MV-4-11 (cell line): ENCODE results near the gene MYH7.
"Not testable (repeated sequence)": the region's sequence is repeated elsewhere in the genome, so short reads cannot be mapped to it uniquely, and the experiment has no call there.

Experiments
- DNase-seq: peaks from one replicate; lab custom pipeline; 2025; lab: John Stamatoyannopoulos, UW

The MYH7 gene

DNA sequence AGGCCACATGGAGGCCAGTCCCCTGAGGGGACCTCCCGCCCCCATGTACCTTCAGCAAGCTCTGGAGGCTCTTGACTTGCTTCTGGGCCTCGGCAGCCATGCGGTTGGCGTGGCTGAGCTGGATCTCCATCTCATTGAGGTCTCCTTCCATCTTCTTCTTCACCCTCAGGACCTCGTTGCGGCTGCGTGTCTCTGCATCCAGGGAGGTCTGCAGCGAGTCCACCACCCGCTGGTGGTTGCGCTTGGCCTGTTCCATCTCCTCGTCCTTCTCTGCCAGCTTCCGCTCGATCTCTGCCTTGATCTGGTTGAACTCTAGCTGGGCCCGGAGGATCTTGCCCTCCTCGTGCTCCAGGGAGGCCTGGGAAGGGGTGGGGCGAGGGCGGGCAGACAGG lies 49.2 kb downstream of the MYH7 start:
- DNase-seq = not testable (repeated sequence)

DNA sequence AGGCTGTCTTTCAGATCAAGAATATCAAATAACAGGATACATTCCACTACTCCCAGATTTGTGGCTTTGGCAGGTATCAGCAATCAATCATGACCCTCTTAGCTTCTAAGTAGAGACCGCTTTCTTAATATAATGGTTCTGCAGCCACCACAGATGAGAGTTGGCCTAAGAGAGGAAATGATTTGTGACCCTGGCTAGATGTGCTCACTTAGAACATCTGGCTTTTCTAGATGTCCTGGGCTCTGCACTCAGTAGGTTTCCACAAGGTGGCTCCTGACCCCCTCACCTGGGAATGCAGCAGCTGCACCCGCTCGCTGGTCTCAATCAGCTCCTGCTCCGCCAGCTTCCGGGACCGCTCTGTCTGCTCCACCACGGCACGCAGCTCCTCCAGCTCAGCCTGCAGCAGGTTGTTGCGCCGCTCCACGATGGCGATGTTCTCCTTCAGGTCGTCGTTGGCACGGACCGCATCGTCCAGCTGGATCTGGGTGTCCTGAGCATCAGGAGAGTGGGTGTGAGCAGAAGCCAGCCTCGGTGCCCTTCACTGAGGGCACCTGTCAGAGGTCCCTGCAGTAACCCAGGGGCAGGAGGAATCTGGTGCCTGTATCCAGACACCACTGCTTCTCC lies 49.7 kb downstream of the MYH7 start:
- no peak for DNase-seq

DNA sequence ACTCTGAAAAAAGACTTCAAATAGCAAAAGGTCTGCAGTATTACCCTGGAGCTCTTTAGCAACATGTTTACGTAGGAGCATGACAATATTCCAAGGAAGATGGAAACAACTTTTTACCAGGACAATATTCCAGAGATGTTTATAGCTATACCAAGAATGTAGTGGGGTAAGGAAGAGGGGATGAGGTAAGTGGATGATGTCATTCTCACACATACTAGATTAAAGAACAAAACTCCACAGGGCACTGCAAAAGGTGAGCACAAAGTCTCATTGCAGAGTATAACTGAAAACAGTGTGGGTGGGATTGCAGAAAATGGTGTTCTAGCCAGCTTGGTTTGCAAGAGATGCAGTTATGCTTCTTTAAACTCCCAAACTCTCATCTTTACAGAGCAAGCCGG lies 50.2 kb downstream of the MYH7 start:
- no peak for DNase-seq

DNA sequence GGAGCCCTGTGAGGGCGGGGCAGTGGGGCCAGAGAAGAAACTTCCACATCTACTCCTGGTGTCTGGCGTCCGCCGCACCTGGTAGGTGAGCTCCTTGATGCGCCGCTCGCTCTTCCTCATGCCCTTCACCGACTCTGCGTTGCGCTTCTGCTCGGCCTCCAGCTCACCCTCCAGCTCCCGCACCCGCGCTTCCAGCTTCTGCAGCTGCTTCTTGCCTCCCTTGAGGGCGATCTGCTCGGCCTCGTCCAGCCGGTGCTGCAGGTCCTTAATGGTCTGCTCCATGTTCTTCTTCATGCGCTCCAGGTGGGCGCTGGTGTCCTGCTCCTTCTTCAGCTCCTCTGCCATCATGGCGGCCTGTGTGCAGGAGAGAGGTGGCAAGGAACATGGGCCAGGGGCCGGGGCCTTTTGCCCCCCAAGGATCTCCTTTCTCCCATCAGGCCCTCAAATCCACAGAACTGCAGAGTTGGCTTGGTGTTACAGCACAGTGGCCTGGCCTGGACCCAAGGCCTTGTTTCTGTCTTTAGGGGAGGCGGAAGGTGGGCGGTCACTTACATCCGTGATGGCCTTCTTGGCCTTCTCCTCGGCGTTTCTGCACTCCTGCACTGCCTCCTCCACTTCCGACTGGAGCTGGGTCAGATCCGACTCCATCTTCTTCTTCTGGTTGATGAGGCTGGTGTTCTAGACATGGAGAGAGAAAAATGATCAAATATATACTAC lies 50.9 kb downstream of the MYH7 start:
- DNase-seq = no peak

DNA sequence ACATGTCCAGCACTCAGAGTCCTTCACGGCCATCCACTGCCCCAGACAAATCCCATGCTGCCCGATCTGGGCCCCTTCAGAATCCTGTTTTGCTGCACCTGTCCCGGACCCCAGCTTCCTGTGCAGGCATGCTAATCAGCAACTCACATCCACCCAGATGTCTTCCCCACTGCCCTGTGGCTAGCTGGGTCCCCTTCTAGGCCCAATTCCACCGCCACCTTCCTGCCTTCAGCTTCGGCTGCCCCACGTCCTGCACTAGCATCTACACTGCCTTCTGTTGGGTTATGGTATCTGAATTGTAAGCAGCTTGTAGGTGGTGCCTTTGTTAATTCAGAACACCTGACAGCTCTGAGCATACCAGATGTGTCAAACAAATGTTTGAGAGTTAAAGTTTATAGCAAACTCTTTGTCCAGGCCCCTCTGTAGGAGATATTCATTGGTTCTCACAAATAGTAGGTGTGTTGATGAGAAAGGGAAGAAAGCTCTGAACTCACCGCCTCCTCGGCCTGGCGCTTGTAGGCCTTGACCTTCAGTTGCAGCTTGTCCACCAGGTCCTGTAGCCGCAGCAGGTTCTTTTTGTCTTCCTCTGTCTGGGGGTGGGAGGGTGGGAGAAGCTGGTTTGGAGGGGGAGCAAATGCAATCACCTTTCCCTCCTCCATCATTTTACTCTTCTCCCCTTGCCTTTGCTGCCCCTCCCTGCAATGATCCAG lies 52.6 kb downstream of the MYH7 start:
- no peak for DNase-seq

DNA sequence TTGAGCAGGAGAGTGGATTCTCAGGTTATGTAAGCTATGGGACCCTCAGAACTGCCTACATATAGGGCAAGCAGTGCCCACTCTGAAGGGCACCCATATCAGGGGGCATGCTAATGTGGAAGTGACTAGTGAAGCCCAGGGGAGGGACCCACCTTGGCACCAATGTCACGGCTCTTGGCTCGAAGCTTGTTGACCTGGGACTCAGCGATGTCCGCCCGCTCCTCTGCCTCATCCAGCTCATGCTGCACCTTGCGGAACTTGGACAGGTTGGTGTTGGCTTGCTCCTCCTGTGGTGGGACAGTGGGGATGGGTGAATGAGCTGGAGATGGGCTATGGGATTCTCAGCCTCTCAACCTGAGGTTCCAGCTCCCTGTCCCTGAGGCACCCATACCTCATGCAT lies 53.2 kb downstream of the MYH7 start:
- no peak for DNase-seq

DNA sequence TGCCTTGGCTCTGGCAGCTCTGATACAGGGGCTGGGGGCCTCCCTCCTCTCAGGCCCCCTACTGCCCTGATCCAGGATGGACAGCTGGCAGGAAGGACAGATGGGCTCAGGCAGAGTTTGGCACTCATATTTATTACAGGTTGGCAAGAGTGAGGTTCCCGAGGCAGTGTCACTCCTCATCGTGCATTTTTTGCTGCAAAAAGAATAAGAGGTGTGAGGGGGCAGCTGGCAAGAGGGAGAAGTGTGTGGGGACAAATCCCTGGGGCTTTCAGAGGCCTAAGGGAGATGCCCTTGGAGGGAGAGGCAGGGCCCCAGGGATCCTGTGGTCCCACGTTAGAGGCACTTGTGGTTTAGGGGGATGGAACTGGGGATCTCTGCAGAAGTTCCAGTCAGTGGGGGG lies 53.6 kb downstream of the MYH7 start:
- no peak for DNase-seq

DNA sequence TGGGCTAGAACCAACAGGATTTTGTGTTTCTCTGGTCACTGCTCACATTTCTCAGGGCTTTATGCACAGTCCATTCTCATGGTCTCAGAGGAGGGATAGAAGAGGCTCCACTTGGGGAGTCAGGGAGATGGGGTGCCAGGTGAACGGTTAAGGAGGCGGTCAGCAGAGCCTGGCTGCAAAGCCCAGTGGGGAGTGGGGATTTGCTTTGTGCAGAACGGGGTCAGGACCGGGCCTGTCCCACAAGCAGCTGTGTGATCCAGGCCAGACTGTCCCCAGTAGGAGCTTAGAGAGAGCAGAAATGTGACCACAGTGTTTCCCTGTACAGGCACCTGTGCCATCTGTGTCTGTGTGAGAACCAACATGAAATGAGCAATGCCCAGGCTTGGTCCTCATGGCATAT lies 54.5 kb downstream of the MYH7 start:
- DNase-seq = no peak

DNA sequence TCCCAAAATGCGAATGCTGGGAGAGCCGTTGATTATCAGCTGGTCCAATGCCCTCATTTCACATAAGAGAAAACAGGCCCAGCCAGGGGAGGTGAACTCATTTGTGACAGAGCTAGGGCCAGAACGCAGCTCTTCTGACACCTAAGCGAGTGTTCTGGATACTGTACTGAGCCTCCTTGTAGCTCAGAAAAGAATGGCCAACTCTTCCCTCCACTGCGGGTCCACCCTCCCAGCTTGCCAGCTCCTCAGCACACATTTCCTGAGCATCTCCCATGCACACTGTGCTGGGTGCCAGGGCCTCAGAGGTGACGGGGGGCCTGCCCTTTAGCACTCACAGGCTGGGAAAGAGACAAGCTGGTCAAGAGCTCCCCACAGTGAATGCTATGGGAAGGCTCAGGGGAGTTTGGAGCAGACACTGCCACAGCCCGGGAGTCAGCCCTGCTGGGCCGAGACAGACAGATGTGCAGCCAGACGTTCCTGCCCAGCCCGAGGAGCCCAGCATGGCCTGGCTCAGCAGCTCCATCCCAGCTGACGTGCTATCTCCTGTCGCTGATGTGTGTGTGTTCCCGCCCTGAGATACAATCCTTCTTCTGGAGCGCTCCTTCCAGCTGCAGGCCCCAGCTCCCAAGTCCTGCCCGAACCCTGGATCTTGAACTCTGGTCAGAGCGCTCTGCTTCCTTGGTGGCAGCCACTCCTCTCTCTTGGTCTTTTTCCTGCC lies 55.1 kb downstream of the MYH7 start:
- DNase-seq = no peak

DNA sequence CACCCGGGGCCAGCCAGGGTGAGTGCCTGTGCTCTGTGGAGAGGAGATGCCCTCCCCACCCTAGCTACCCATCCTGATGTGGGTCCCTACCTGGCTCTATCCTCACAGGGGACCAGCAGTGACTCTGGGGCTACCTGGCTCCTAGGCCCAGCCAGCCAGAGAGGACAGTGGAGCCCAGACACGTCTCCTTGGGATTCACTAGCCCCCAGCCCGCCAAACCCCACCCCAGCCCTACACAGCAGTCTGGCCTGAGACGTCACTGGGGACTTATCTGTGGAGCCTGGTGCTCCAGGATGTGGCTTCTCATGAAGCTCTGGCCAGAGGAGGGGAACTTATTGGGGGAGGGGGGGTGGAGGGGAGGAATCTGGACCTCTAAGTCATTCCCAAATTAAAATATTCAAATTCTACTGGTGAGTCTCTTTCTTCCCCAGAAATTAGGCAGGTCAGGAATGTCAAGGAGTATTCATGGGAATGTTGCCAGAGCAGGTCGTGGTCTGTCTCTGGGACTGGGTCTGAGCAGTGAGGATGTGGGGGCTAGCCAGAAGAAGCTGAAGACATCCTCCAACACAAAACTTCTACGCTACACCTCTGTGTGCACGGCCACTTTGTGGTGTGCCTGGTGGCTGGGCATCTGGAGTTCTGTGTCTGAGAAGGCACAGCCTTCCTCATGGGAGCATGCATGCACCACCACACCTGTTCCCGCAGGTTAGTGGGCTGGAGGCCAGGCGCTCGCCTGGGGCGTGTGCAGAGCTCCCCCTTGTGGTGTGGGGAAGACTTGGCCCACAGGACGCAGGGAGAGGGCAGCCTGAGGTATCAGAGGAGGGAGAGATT lies 55.9 kb downstream of the MYH7 start:
- no peak for DNase-seq

DNA sequence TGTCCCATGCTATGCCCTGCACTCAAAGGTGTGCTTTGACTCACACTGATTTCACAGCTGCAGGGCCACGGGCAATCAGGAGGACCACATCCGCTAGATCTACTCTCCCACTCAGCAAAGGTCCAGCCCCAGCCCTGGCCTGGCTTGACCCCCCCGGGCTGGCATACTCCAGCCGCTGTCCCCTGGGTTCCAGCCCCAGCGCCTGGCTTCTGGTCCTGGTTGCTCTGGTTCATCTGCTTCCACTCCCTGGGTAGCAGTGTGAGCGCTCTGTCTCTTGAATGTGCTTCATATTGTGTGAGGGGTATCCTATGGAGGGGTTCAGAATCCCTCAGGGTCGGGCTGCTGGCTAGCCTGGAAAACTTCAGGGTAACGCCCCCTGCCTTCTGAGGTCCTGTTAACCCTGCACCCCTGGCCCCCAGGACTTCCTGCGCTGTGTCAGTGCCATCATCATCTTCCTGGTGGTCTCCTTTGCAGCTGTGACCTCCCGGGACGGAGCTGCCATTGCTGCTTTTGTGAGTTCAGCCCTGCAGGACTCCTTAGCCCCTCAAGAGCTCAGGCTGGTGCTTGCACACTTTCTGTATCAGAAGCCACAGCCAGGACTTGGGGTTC lies 56.7 kb downstream of the MYH7 start:
- no peak for DNase-seq

DNA sequence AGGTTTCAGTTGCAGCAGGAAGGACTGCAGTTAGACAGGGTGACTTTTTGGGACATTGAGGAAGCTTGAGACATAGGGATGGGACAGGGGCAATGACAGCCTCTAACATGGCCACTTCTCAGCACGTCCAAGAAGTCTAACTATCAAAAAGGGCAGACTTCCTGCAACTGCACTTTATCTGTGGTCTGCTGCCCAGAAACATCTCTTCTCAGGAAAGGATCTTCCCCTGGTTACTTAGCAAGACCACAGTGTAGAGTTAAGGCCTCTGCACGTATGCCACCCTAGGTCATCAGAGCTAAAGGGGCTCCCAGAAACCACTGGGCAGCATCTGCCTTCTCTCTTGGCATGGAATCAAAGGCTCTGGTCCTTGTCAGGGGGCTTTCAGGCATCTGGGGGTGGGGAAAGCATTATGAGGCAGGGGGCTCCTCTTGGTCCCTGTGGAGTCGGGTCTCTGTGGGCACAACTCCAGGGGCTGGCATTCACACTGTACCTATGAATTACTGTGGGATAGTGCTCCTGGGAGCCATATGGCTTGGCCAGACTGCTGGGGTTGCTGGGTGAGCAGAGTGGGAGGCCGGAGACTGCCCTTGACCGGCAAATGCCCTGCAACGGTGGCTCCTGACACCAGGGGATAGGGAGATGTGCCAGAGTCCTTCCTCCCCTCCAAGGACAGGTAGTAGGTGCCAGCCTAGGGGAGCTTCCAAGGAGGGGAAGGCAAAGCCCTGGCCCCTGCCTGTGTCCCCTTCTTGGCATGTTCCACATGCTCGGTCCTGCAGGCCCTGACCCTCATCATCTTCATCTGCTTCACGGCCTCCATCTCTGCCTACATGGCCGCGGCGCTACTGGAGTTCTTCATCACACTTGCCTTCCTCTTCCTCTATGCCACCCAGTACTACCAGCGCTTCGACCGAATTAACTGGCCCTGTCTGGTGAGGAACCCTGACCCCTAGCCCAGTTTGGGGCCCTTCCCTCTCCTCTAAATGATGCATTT lies 57.6 kb downstream of the MYH7 start:
- DNase-seq = no peak

DNA sequence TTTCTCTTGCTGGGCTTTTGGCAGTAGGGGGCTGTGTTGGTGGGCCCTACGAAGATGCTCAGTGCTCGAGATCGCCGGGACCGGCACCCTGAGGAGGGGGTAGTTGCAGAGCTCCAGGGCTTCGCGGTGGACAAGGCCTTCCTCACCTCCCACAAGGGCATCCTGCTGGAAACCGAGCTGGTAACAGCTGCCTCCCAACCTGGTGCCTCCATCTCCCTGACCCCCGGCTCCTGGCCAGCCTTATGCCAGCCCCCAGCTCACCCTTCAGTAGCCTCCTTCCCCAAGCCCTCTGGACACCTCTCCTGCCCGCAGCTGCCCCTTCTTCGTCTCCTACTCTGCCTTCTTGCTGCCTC lies 58.3 kb downstream of the MYH7 start:
- DNase-seq = no peak

DNA sequence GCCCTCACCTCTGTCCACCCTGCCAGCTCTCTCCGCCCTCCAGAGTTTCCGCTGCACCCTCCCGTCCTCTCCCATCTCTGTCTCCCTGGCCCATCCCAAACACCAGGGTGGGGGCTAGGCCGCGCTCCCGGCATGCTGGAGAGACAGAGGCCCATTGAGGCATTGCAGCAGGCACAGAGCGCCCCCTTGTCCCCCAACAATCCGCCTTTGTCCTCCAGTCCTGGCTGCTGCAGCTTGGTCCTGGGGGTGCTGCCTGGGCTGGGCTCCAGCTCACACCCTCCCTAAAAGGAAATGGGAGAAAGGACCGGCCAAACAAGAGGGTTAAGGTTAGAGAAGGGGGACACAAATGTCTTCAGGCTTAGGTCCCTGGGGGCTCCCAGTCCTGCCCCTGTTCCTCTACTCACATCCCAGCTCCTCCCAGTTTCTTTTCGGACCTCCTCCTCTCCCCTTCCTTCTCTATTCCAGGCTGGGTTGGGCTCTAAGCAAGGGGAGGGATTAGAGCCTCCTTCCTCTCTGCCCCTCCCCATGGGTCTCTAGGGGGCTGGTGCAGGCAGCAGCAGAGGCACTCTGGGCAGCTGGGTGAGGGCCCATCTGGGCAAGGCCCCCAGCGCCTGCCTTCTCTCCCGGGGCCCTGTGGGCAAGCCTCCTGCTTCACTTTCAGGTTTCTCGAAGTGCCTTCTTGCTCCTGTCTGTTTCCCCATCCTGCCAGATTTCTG lies 58.8 kb downstream of the MYH7 start, which contains the start of gene CMTM5:
Gene CMTM5, plus strand, starts transcription at position 565 of the 716 bp plus-strand sequence. CDS start 206 bp downstream, outside the sequence.
- no peak for DNase-seq

DNA sequence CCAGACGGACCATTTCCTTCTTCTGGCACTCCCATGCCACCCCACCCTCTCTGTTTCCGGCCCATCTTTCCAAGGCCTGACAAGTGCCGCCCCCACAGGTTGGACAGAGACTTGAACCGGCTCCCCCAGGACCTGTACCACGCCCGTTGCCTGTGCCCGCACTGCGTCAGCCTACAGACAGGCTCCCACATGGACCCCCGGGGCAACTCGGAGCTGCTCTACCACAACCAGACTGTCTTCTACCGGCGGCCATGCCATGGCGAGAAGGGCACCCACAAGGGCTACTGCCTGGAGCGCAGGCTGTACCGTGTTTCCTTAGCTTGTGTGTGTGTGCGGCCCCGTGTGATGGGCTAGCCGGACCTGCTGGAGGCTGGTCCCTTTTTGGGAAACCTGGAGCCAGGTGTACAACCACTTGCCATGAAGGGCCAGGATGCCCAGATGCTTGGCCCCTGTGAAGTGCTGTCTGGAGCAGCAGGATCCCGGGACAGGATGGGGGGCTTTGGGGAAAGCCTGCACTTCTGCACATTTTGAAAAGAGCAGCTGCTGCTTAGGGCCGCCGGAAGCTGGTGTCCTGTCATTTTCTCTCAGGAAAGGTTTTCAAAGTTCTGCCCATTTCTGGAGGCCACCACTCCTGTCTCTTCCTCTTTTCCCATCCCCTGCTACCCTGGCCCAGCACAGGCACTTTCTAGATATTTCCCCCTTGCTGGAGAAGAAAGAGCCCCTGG lies 59.8 kb downstream of the MYH7 start:
- no peak for DNase-seq

DNA sequence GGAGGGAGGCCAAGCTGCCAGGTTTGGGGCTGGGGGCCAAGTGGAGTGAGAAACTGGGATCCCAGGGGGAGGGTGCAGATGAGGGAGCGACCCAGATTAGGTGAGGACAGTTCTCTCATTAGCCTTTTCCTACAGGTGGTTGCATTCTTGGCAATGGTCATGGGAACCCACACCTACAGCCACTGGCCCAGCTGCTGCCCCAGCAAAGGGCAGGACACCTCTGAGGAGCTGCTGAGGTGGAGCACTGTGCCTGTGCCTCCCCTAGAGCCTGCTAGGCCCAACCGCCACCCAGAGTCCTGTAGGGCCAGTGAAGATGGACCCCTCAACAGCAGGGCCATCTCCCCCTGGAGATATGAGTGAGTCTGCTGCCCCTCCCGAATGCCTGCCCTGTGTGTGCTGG lies 62.4 kb downstream of the MYH7 start:
- no peak for DNase-seq

DNA sequence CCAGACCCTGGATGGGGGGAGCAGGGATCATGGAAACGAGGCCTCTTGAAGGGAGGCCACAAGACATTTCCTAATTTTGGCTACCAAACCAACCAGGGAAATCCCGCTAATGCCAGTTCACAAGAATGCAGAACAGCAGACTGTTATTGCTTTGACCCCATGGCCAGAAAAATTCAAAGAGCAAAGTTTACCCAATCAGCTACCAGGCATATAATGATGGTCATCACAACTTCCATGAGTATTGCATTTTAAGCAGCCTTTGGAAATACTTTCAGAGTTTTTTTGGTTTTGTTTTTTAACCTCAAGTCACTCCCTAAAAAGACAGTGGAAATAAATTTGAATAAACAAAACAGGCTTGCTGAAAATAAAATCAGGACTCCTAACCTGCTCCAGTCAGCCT lies 63.0 kb downstream of the MYH7 start, which contains the start of gene IL25:
Gene IL25, plus strand, starts transcription at position 301 of the 400 bp plus-strand sequence.
- no peak for DNase-seq

DNA sequence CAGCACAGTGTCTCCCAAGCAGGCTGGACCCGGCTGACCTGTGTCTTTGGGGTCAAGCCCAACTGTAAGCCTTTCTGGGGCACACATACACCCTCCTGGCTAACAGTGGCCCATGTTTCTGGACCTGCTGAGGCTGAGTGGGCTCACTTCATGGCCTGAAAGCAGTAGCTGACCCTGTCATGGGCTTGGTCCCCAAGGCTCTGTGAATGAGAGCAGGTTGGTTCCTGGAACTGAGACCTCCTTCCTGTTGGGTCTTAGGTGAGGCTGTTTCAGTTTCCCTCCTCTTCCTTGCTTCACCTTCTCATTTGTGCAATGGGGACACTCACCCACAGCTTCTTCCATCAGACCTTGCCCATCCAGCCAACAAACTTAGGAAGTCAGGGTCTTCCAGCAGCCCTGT lies 63.6 kb downstream of the MYH7 start:
- no peak for DNase-seq

DNA sequence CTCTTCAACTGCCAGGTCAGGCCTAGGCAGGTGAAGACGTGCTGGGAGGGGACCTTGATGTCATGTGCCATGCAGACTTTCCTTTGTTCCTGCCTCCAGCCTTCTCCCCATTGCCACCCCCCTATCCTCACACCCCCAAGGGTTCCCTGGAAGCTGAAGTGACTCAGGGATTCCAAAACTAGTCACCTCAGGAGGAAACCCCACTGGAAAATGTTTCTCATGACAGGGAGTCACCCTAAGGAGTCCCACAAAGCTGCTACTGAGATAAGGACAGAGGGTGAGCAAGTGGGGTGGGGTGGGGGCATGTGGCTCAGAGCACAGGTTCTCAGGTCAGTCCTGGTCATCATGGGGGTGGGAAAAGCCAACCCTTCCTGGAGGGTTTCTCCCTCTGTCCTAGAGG lies 65.2 kb downstream of the MYH7 start:
- DNase-seq = no peak
